OCI-LY3 (cell line): ENCODE results near the gene RALY.

ENCODE experiments used
- CTCF ChIP-seq: fragments of 200-600, 300-600 bp; sonication (generic); IDR thresholded peaks from 2 replicates; pipeline ENCODE4 v1.5.1; 2014; ENCODE audit warnings: antibody characterized with exemption, low read length, low read depth
- EZH2phosphoT487 ChIP-seq: fragments of 200-600 bp; shearing (Covaris generic); IDR thresholded peaks from 2 replicates; pipeline ENCODE4 v1.6.1; 2018; ENCODE audit warnings: antibody characterized with exemption, mixed run types, low read depth

- TF ChIP-seq CTCF: no peak
- TF ChIP-seq EZH2phosphoT487: no peak
Observed at GRCh38 chr20:33992145-33992922, 1.4 kb upstream of the RALY start.
